ENCODE results near the gene GFM1. TPM values are rescaled to one million over a fixed set of nuclear protein-coding genes. Genes with fewer than 3 reads are reported as not detected.

GFM1 gene
- total RNA-seq, 2 experiments from 2014 or later = 36.5 to 53.7 TPM

GRCh38 chr3:158702815-158703481 is 58.6 kb downstream of the GFM1 start:
- TF ChIP-seq CTCF (conservative IDR thresholded peaks at IDR 0.05; ENCODE audit: low read length) (no peak), EZH2phosphoT487 (IDR thresholded peaks at IDR 0.05; ENCODE audit: borderline replicate concordance, low read depth, low read length) (no peak)
- no peaks in the 10 kb centered on the region for H3K9me2 ChIP-seq (ENCODE audit: insufficient read depth, low read length)
- ChIA-PET POLR2A (interaction anchor here (0.7 to 1.0 kb wide), 3 partner anchors 15 to 585 kb away, joined by 3 to 4 read pairs (median 3); partner anchors contain the start of gene LXN), CTCF (ENCODE audit: unreplicated experiment) (no interaction called here)
- no peaks in the 10 kb centered on the region for H3K4me1 ChIP-seq (ENCODE audit: insufficient read depth, low read length, poor library complexity, severe bottlenecking)
- BruUV-seq (replicated peaks) = no TSS peak
- H2AFZ ChIP-seq (ENCODE audit: low read length) = no peak overlapping the region
- no peaks in the 10 kb centered on the region for H4K20me1 ChIP-seq (ENCODE audit: insufficient read depth, low read length)
- peaks cover 31% of the 10 kb centered on the region for H3K36me3 ChIP-seq (ENCODE audit: insufficient read depth, low read length)
- no peak for DNase-seq (ENCODE audit: low spot score)
- no peak overlapping the region for H3K27ac ChIP-seq (ENCODE audit: low read depth, low read length, poor library complexity, severe bottlenecking)
- no peak overlapping the region for H3K4me3 ChIP-seq (ENCODE audit: low read depth, low read length, poor library complexity, severe bottlenecking)
- no peaks in the 10 kb centered on the region for H3K79me2 ChIP-seq (ENCODE audit: insufficient read depth, low read depth, low read length)
- intact Hi-C loops (cut with micrococcal nuclease; ENCODE audit: unreplicated experiment) = no loop called here
- H3K9me3 ChIP-seq (ENCODE audit: low read length) = no peaks in the 10 kb centered on the region
- H3K4me2 ChIP-seq (ENCODE audit: low read length) = no peak overlapping the region

- H3K9me3 ChIP-seq (ENCODE audit: low read length) = no peaks in the 10 kb centered on the region
Observed at GRCh38 chr3:158703566-158703965, 59.2 kb downstream of the GFM1 start.

More at GRCh38 chr3:158703566-158703965, 59.2 kb downstream of the GFM1 start:
- Histone ChIP-seq H3K79me2 (ENCODE audit: insufficient read depth, low read depth, low read length) (no peaks in the 10 kb centered on the region), H3K36me3 (ENCODE audit: insufficient read depth, low read length) (peaks cover 31% of the 10 kb centered on the region), H4K20me1 (ENCODE audit: insufficient read depth, low read length) (no peaks in the 10 kb centered on the region), H3K9me2 (ENCODE audit: insufficient read depth, low read length) (no peaks in the 10 kb centered on the region), H3K4me1 (ENCODE audit: insufficient read depth, low read length, poor library complexity, severe bottlenecking) (no peaks in the 10 kb centered on the region), H3K4me3 (ENCODE audit: low read depth, low read length, poor library complexity, severe bottlenecking) (no peak overlapping the region), H3K4me2 (ENCODE audit: low read length) (no peak overlapping the region), H2AFZ (ENCODE audit: low read length) (no peak overlapping the region), H3K27ac (ENCODE audit: low read depth, low read length, poor library complexity, severe bottlenecking) (no peak overlapping the region)
- CTCF ChIA-PET (ENCODE audit: unreplicated experiment) = no interaction called here
- intact Hi-C loops (cut with micrococcal nuclease; ENCODE audit: unreplicated experiment) = no loop called here
- no peak for DNase-seq (ENCODE audit: low spot score)
- no TSS peak for BruUV-seq (replicated peaks)
- no peak for TF ChIP-seq CTCF (conservative IDR thresholded peaks at IDR 0.05; ENCODE audit: low read length)
- no peak for TF ChIP-seq EZH2phosphoT487 (IDR thresholded peaks at IDR 0.05; ENCODE audit: borderline replicate concordance, low read depth, low read length)
- POLR2A ChIA-PET = interaction anchor here (0.7 to 1.2 kb wide), 3 partner anchors 11 to 31 kb away, joined by 3 to 4 read pairs (median 3); partner anchors contain the start of gene LXN

Measured in OCI-LY7 (cell line).